ENCODE measurements around the gene CMTM8. TPM values are rescaled to one million over a fixed set of nuclear protein-coding genes. Genes with fewer than 3 reads are reported as not detected.

Gene CMTM8
- 1 to 10 TPM in 1 of 2 donors, under 1 TPM in 1; 0.33 to 1.0 TPM for total RNA-seq

GRCh38 chr3:32238453-32239306 lies at the start of gene CMTM8:
CMTM8 (plus strand) TSS chr3:32238680; CDS start chr3:32238973, 293 bp downstream.

GRCh38 chr3:32391643-32392535 lies 153.4 kb downstream of the CMTM8 start, which contains the start of gene CMTM7:
CMTM7 (plus strand) TSS chr3:32391853; CDS start chr3:32391907, 54 bp downstream.

Small RNA genes lying within 50 kb of the gene (small RNA-seq; reads per million reads assigned to genes)
- gene AC097639.2: 0 reads per million in 2 donors

Other genes starting within 250 kb of the CMTM8 start
- gene GPD1L, start 132.1 kb upstream of the CMTM8 start, total RNA-seq: 10 to 100 TPM; 10.3 to 14.3 TPM
- 10 to 100 TPM in 1 of 2 donors, 1 to 10 TPM in 1; 9.3 to 12.3 TPM for gene CMTM7, start 153.2 kb downstream of the CMTM8 start, total RNA-seq